ENCODE measurements around the gene DSEL. TPM values are rescaled to one million over a fixed set of nuclear protein-coding genes. Genes with fewer than 3 reads are reported as not detected.

The DSEL gene
- total RNA-seq, 1 donor from 2014 or later, result 0.07 TPM

DNA sequence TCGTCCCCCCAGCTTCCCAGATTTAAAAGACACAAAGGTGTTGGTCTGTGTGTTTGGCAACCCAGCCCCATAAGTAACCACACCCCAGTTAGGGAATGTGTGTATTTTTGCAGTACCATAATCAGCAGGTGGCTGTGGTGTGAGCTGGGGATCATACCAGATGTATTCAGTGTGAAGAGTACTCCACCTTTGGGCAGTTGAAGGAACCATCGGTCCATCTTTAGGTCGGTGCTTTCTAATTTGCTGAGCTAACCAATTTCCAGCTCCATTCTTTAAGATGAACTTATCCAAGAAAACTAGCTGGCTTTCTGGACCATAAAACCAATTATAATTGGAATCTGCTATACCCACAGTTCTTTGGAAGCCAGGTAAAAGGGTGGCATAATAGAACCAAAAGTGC lies 3.2 kb downstream of the DSEL start:
- Mint-ChIP-seq H3K9me3 (no peaks in the 10 kb centered on the region), H3K36me3 (ENCODE audit: low read depth) (no peaks in the 10 kb centered on the region), H3K27me3 (peaks cover 7% of the 10 kb centered on the region), H3K27ac (no peak overlapping the region), H3K4me1 (peaks cover 19% of the 10 kb centered on the region), H3K4me3 (no peak overlapping the region)
- ATAC-seq (ENCODE audit: low read depth) (no peak), DNase-seq (no peak)
- intact Hi-C loops (cut with micrococcal nuclease), result no loop called here
- TF ChIP-seq, protein P1, sequence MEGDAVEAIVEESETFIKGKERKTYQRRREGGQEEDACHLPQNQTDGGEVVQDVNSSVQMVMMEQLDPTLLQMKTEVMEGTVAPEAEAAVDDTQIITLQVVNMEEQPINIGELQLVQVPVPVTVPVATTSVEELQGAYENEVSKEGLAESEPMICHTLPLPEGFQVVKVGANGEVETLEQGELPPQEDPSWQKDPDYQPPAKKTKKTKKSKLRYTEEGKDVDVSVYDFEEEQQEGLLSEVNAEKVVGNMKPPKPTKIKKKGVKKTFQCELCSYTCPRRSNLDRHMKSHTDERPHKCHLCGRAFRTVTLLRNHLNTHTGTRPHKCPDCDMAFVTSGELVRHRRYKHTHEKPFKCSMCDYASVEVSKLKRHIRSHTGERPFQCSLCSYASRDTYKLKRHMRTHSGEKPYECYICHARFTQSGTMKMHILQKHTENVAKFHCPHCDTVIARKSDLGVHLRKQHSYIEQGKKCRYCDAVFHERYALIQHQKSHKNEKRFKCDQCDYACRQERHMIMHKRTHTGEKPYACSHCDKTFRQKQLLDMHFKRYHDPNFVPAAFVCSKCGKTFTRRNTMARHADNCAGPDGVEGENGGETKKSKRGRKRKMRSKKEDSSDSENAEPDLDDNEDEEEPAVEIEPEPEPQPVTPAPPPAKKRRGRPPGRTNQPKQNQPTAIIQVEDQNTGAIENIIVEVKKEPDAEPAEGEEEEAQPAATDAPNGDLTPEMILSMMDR (IDR thresholded peaks at IDR 0.05), result no peak
- ChIA-PET POLR2A (no interaction called here), CTCF (interaction anchor here (0.7 kb wide), 1 partner anchor 296 kb away, joined by 4 read pairs; no protein-coding TSS in a partner anchor)

DNA sequence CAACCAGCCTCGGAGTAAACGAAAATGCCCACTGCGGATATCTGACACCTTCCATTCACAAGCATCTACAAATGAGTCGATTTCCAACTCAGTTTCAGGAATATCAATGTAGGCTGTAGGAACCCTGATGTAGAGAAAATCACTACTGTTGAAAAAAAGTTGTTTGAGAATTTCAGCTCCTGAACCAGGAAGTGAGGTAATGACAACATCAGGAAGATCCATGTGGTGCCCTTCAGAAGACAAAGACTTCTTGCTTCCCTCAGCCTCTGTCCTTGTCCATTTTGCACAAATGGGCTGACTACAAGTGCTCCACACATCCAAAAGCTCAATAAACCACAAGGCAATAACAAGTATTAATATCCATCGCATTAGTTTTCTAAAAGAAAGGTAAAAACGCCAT lies 4.7 kb downstream of the DSEL start:
- no peak overlapping the region for H3K27ac Mint-ChIP-seq
- TF ChIP-seq, protein P1 (IDR thresholded peaks at IDR 0.05), result no peak
- H3K9me3 Mint-ChIP-seq, result no peaks in the 10 kb centered on the region
- peaks cover 2% of the 10 kb centered on the region for H3K27me3 Mint-ChIP-seq
- intact Hi-C loops (cut with micrococcal nuclease), result no loop called here
- CTCF ChIA-PET, result no interaction called here
- H3K4me3 Mint-ChIP-seq, result no peak overlapping the region
- no peaks in the 10 kb centered on the region for H3K36me3 Mint-ChIP-seq (ENCODE audit: low read depth)
- no peak for ATAC-seq (ENCODE audit: low read depth)
- DNase-seq, result no peak
- H3K4me1 Mint-ChIP-seq, result peaks cover 8% of the 10 kb centered on the region
- POLR2A ChIA-PET, result no interaction called here

DNA sequence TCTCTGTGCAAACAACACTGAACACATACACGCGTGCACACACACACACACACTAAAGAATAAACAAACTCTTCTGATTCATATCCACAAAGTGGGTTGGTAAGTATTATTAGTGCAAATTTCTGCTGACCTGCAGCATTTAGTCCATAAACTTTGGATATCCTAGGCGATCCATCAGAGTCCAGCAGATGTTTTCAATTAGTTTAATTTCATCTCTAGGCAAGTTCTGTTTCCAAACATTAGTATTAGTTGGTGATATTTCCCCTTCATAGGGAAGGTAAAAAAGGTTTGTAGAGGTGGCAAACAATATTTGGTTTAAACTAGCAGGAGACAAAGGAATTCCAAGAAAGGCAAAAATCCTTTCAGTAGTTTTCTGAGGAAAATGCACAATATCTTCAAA lies 5.7 kb downstream of the DSEL start:
- TF ChIP-seq, protein P1 (IDR thresholded peaks at IDR 0.05), result no peak
- Mint-ChIP-seq H3K4me3 (no peak overlapping the region), H3K27me3 (no peaks in the 10 kb centered on the region), H3K4me1 (peaks cover 5% of the 10 kb centered on the region), H3K27ac (no peak overlapping the region), H3K9me3 (no peaks in the 10 kb centered on the region), H3K36me3 (ENCODE audit: low read depth) (no peaks in the 10 kb centered on the region)
- ATAC-seq (ENCODE audit: low read depth) (no peak), DNase-seq (no peak)
- CTCF ChIA-PET, result no interaction called here
- intact Hi-C loops (cut with micrococcal nuclease), result no loop called here
- POLR2A ChIA-PET, result no interaction called here

DNA sequence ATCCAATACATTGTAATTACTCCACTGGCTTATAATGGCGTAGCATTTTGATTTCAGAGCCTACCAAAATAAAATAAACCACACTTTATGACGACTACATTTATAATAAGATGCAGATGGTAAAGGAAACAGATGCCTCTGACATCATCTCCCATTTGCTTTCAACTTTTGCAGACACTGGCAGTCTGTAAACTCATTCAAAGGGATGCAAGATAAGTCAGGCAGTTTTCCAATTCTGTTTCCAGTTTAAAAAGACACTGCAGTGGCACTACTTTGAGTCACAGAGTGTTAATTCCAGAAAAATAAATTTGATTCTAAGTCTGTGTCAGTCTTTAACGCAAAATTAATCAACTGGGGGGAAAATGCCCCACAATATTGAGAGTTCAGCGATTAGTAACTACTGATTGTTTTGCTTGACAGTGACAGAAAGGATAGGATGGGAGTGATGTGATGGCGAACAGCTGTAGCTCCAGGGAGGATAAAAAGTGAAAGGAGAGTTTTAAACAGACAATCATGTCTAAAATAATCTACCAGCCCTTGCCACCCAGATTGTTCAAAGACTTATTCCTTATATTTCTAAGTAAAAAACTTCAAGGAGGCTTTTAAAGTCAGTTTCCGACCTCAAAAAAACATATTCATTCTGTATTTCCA lies 6.7 kb downstream of the DSEL start:
- no peak for DNase-seq
- intact Hi-C loops (cut with micrococcal nuclease), result no loop called here
- CTCF ChIA-PET, result no interaction called here

DNA sequence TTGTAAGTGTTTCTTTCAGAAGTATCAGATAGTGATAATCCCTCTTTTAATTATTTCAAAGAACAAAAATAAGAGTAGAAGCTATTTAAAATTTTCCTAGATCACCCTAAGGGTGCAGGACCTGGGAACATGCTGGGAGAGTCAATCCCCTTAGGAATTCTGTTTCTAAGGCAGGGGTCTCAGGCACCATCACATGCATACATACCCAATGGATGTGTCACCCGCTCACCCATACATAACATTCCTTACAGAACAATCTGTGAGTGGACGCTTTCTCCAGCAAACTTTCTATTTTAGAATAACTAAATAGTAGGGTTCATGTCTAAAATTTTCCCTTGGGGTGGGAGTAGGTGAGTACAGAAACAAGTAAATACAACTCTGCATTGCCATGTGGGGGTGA lies 8.4 kb downstream of the DSEL start:
- no peak for DNase-seq
- Mint-ChIP-seq H3K27me3 (no peaks in the 10 kb centered on the region), H3K9me3 (no peaks in the 10 kb centered on the region), H3K27ac (no peak overlapping the region), H3K4me3 (no peak overlapping the region), H3K36me3 (ENCODE audit: low read depth) (no peaks in the 10 kb centered on the region), H3K4me1 (no peaks in the 10 kb centered on the region)
- TF ChIP-seq, protein P1 (IDR thresholded peaks at IDR 0.05), result no peak
- ChIA-PET POLR2A (no interaction called here), CTCF (no interaction called here)
- intact Hi-C loops (cut with micrococcal nuclease), result no loop called here
- ATAC-seq (ENCODE audit: low read depth), result no peak

More for the DNA sequence above, 6.7 kb downstream of the DSEL start:
- H3K9me3 Mint-ChIP-seq, result no peaks in the 10 kb centered on the region
- H3K4me3 Mint-ChIP-seq, result no peak overlapping the region
- TF ChIP-seq, protein P1 (IDR thresholded peaks at IDR 0.05), result no peak
- H3K36me3 Mint-ChIP-seq (ENCODE audit: low read depth), result no peaks in the 10 kb centered on the region
- POLR2A ChIA-PET, result no interaction called here
- no peaks in the 10 kb centered on the region for H3K27me3 Mint-ChIP-seq
- H3K27ac Mint-ChIP-seq, result no peak overlapping the region
- no peak for ATAC-seq (ENCODE audit: low read depth)
- H3K4me1 Mint-ChIP-seq, result no peaks in the 10 kb centered on the region

All from activated B cell treated with CpG ODN at 0.5 μM for 24 hours (primary cell).